Chondrocyte (in vitro differentiated cells): ENCODE measurements around the gene NCAM1. TPM values are rescaled to one million over a fixed set of nuclear protein-coding genes. Genes with fewer than 3 reads are reported as not detected.

Experiments
- DNase-seq: peaks from one replicate; pipeline ENCODE4 v3.0.0; 2021; ENCODE audit warnings: mixed read lengths, low spot score
- H3K27ac Mint-ChIP-seq: one replicate; pipeline ENCODE4 v1.8.0; 2021; ENCODE audit warnings: mild to moderate bottlenecking, moderate library complexity, mixed read lengths; ENCODE audit not compliant: unreplicated experiment
- H3K27me3 Mint-ChIP-seq: 2 replicates; pipeline ENCODE4 v1.8.0; 2021; ENCODE audit warnings: low read depth, mixed read lengths
- H3K36me3 Mint-ChIP-seq: 2 replicates; pipeline ENCODE4 v1.8.0; 2021; ENCODE audit warnings: low read depth, mixed read lengths
- H3K4me1 Mint-ChIP-seq: 2 replicates; pipeline ENCODE4 v1.8.0; 2021; ENCODE audit warnings: low read depth, mild to moderate bottlenecking, mixed read lengths
- H3K4me3 Mint-ChIP-seq: one replicate; pipeline ENCODE4 v1.8.0; 2021; ENCODE audit warnings: mild to moderate bottlenecking, moderate library complexity, mixed read lengths; ENCODE audit not compliant: unreplicated experiment
- H3K9me3 Mint-ChIP-seq: 2 replicates; pipeline ENCODE4 v1.8.0; 2021; ENCODE audit warnings: low read depth, mixed read lengths
- CTCF ChIP-seq: fragments of 200-600 bp; sonication (generic); IDR thresholded peaks from 2 replicates; pipeline ENCODE4 v1.5.0; 2021; ENCODE audit warnings: antibody characterized with exemption, mild to moderate bottlenecking, moderate library complexity
- total RNA-seq: library from RNA; stranded (reverse); gene quantifications from 3 replicates; pipeline ENCODE4 v1.2.1, GENCODE V29; 2021

The NCAM1 gene
- total RNA-seq, 1 donor from 2014 or later = 3.9 TPM

GRCh38 chr11:113276466-113276865 is 315.2 kb downstream of the NCAM1 start:
- H3K9me3 Mint-ChIP-seq = no peaks in the 10 kb centered on the region
- no peak for TF ChIP-seq CTCF

GRCh38 chr11:113277907-113278306 is 316.7 kb downstream of the NCAM1 start:
- Mint-ChIP-seq H3K4me3 (no peak overlapping the region), H3K9me3 (no peaks in the 10 kb centered on the region), H3K27ac (no peak overlapping the region), H3K4me1 (no peaks in the 10 kb centered on the region), H3K36me3 (peaks cover 2% of the 10 kb centered on the region), H3K27me3 (no peaks in the 10 kb centered on the region)
- no peak for TF ChIP-seq CTCF
- DNase-seq = no peak

More at GRCh38 chr11:113276466-113276865, 315.2 kb downstream of the NCAM1 start:
- Mint-ChIP-seq H3K4me3 (no peak overlapping the region), H3K27me3 (no peaks in the 10 kb centered on the region), H3K36me3 (peaks cover 2% of the 10 kb centered on the region), H3K4me1 (no peaks in the 10 kb centered on the region), H3K27ac (no peak overlapping the region)
- no peak for DNase-seq

- no peak overlapping the region for H3K4me3 Mint-ChIP-seq
- peaks cover 2% of the 10 kb centered on the region for H3K36me3 Mint-ChIP-seq
- H3K27me3 Mint-ChIP-seq = no peaks in the 10 kb centered on the region
- H3K27ac Mint-ChIP-seq = no peak overlapping the region
- TF ChIP-seq CTCF = no peak
- no peak for DNase-seq
- H3K4me1 Mint-ChIP-seq = no peaks in the 10 kb centered on the region
- H3K9me3 Mint-ChIP-seq = no peaks in the 10 kb centered on the region
Measured at GRCh38 chr11:113278481-113278880, 317.3 kb downstream of the NCAM1 start.

- Mint-ChIP-seq H3K4me1 (no peaks in the 10 kb centered on the region), H3K36me3 (peaks cover 2% of the 10 kb centered on the region), H3K27ac (no peak overlapping the region), H3K4me3 (no peak overlapping the region), H3K9me3 (no peaks in the 10 kb centered on the region), H3K27me3 (no peaks in the 10 kb centered on the region)
- DNase-seq = no peak
- peak; percentile 30 for TF ChIP-seq CTCF
Measured at GRCh38 chr11:113278925-113279324, 317.7 kb downstream of the NCAM1 start.

GRCh38 chr11:113279591-113279990 is 318.4 kb downstream of the NCAM1 start:
- Mint-ChIP-seq H3K4me1 (no peaks in the 10 kb centered on the region), H3K27ac (no peak overlapping the region), H3K27me3 (no peaks in the 10 kb centered on the region), H3K36me3 (peaks cover 2% of the 10 kb centered on the region), H3K4me3 (no peak overlapping the region), H3K9me3 (no peaks in the 10 kb centered on the region)
- no peak for TF ChIP-seq CTCF
- DNase-seq = no peak
